GM10248 (cell line): ENCODE data around the gene TEX36.

Experiments used
- CTCF ChIA-PET: fragments of 300-600 bp; sonication (Branson Sonifier 250); formaldehyde crosslinking; extraction: SDS; loops from one replicate; lab custom pipeline; 2021; ENCODE audit warnings: antibody characterized with exemption; lab: Yijun Ruan, JAX
- POLR2A ChIA-PET: fragments of 350-650 bp; sonication (Branson Sonifier 250); formaldehyde crosslinking; extraction: SDS; loops from one replicate; lab custom pipeline; 2020; ENCODE audit warnings: antibody characterized with exemption; lab: Yijun Ruan, JAX
- DNase-seq: peaks from one replicate; pipeline ENCODE4 v3.0.0; 2012; ENCODE audit errors: extremely low spot score
- CTCF ChIP-seq: IDR thresholded peaks from 2 replicates; pipeline ENCODE4 v1.5.1; 2012; ENCODE audit warnings: mild to moderate bottlenecking, low read depth; ENCODE audit errors: extremely low read depth, missing control alignments, control extremely low read depth

The TEX36 gene

GRCh38 chr10:125692601-125693523 is 9.9 kb upstream of the TEX36 start:
- ChIA-PET CTCF (no interaction called here), POLR2A (no interaction called here)

GRCh38 chr10:125692196-125692595 is 9.2 kb upstream of the TEX36 start:
- DNase-seq: no peak
- CTCF ChIA-PET: no interaction called here
- no peak for TF ChIP-seq CTCF
- POLR2A ChIA-PET: no interaction called here

More at GRCh38 chr10:125692601-125693523, 9.9 kb upstream of the TEX36 start:
- no peak for TF ChIP-seq CTCF
- DNase-seq: no peak

- ChIA-PET CTCF (no interaction called here), POLR2A (no interaction called here)
- no peak for DNase-seq
- TF ChIP-seq CTCF: no peak
Measured at GRCh38 chr10:125691160-125691981, 8.4 kb upstream of the TEX36 start.

GRCh38 chr10:125689955-125690569 is 7.1 kb upstream of the TEX36 start:
- no peak for DNase-seq
- ChIA-PET POLR2A (no interaction called here), CTCF (no interaction called here)
- no peak for TF ChIP-seq CTCF

GRCh38 chr10:125687507-125688185 is 4.7 kb upstream of the TEX36 start:
- ChIA-PET POLR2A (no interaction called here), CTCF (no interaction called here)
- no peak for DNase-seq
- no peak for TF ChIP-seq CTCF

GRCh38 chr10:125684581-125684980 is 1.6 kb upstream of the TEX36 start:
- TF ChIP-seq CTCF: no peak
- CTCF ChIA-PET: no interaction called here
- no peak for DNase-seq
- POLR2A ChIA-PET: no interaction called here
